ENCODE measurements around the gene C10orf67.
A peak's percentile ranks its signal among the peaks of the same experiment; 100 is the strongest.
"Not testable (repeated sequence)": the region's sequence is repeated elsewhere in the genome, so short reads cannot be mapped to it uniquely, and the experiment has no call there.

Gene C10orf67

DNA sequence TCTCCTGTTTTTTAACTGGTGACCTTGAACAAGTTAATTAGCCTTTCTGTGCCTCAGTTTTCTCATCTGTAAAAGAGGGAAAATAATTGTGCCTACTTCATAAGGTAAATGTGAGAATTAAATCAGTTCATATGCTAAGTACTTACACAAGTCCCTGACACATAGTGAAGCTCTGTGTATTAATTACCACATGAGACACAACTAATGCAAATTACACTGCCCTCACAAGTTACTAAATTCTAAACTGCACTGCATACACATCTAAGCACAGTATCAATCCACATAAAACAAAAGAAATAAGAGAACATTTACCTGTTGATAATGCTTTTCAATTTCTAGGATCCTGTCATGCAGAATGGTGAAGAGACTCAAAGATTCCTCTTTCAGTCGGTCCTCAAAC, 22.5 kb downstream of the C10orf67 start:
- no peak for DNase-seq

DNA sequence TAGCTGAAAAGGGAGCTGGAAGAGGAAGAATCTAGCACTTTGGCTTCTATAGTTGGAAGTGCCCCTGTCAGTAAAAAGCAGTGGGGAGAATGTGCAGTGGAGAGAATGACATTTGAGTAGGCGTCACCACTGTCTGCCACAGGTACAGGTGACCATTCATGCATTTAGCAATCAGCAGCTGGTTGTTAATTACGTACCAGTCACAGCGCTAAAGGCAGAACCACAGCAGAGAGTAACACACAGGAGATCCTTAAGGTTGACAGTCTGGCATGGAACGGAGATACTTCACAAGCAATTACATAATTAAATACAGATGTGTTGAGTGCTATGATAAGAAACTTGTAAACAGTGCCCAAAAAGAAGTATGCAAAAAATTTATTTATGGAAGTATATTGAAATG, 24.8 kb downstream of the C10orf67 start:
- no peak for DNase-seq

DNA sequence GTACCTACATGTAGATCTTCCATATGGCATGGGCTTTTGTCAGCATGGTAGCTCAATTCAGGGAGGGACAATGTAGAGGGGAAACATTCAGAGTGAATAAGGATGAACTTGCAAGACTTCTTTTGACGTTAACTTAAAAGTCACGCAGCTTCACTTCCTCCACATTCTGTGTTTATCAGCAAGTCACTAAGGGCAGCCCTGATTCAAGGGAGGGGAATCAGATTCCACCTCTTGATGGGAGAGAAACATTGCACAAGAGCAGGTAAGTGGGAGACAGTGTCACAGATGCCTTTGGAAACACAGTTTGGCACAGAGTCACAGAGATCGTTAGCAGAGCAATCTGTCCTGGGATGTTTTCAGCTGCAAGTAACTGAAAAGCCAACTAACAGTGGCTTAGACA, 26.2 kb downstream of the C10orf67 start:
- no peak for DNase-seq

DNA sequence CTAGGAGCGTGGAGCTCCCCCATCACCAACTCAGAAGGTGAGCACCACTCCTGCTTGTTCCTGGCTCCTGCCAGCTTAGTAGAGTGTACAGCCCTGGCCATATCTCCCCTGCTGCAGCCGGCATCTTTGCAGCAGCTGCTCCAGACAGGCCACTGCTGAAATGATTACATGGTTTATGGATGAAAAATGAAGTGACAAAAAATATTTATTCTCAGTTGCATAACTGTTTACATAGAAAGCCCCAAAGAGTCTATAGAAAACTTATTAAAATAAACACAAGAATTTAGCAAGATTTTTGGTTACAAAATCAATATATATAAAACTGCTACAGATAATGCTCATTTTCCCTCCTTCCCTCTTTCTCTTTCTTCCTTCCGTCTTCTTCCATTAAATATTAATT, 27.2 kb downstream of the C10orf67 start:
- DNase-seq: no peak

DNA sequence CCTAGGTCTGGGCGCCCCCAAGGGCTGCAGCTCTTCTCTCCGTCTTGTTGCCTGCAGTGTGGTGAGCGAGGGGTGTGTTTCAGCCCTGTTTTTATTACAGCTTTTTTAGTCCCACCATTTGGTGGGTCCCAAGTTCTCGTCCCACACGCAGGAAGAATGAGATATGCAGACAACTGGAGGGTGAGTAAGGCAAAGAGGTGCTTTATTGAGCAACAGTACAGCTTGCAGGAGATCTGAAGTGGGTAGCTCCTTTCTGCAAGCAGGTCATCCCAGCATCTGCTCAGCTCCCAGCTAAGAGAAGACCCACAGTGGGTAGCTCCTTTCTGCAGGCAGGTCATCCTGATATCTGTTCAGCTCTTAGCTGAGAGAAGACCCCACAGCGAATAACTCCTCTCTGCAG, 28.2 kb downstream of the C10orf67 start:
- no peak for DNase-seq

DNA sequence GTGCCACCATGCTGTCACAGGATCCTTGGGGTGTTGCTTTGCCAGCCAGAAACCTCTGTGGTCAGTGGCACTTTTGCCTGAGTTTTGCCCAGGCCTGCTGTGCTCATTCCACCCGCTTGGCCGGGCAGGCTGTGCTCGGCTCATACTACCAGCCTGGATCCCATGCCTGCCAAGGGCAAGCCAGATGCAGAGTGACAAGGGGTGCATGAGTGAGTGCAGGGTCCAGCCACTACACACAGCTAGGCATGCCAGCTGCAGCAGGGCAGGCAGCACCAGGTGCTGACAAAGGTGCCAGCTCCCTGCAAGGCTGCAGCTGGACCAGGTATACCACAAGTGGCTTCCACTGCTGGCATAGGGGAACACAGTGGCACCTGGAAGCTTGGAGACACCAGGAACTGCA, 28.6 kb downstream of the C10orf67 start:
- DNase-seq: no peak

DNA sequence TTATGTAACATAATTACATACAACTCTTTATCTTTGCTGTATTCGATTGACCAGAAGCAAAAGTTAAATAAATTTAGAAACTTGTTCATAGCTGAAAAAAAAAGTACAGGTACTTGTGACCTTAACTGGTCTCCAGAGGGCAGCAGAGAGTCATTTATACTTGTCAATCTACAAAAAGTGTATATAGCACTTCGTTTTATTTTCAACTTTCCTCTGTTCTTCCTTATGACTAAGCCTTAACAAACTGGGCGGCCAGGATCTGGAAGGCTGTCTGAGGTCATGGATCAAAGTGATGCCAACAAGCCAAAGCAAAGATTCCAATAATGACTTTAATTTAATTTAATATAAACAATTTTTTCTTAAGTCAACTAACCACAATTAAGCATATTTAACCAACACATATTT, 29.8 kb downstream of the C10orf67 start:
- DNase-seq: peak; percentile 76

DNA sequence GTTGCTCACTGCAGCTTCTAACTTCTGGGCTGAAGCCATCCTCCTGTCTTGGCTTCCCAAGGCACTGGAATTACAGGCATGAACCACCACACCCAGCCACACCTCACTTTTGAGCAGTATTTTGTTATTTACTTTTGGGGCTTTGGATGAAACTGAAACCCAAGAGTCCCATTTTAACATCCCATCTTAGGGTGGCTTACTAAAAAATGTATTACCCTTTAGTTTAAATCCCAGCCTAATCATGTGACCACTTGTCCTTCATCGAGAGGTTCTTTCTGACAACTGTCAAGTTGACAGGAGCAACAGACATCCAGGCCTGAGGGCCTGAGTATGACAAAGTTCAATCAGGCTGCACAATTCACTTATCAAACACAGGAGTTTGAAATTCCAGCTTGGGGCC, 33.6 kb downstream of the C10orf67 start:
- DNase-seq: no peak

DNA sequence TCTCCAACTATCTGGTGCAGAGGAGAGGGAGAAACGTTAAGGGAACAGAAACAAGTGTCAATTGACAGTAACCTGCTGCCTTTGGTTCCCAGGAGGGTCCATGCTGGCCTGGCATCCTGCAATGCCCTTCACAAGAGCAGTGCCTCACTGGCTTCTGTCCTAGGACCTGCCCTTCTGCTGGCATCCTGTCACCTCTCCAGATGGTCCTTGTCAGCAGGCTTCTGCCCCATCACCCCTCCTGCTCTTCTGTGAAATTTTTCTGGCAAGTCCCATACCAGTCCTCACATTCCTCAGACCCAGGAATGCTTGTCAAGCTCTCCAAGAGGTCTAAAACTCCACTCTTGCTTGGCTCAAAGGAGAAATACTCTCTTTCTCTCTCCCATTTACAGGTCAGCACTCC, 34.2 kb downstream of the C10orf67 start:
- no peak for DNase-seq

DNA sequence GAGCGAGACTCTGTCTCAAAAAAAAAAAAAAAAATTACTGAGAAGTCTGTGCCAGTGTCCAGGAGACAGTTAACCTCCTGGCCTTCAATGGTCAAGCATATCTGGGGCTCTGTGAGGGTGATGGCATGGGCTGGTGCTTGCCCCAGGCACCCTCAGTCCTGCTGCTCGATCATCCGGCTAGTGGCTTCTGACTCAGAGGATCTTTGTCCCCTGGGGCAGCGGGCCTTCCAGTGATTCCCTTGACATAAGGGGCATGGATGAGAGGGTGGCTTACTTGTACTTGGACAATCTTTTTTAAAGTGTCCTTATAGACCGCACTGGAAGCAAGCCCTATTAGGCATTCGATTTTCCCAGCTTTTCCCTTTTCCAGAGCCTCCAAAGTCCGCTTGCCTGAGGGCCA, 44.6 kb downstream of the C10orf67 start:
- DNase-seq: not testable (repeated sequence)

DNA sequence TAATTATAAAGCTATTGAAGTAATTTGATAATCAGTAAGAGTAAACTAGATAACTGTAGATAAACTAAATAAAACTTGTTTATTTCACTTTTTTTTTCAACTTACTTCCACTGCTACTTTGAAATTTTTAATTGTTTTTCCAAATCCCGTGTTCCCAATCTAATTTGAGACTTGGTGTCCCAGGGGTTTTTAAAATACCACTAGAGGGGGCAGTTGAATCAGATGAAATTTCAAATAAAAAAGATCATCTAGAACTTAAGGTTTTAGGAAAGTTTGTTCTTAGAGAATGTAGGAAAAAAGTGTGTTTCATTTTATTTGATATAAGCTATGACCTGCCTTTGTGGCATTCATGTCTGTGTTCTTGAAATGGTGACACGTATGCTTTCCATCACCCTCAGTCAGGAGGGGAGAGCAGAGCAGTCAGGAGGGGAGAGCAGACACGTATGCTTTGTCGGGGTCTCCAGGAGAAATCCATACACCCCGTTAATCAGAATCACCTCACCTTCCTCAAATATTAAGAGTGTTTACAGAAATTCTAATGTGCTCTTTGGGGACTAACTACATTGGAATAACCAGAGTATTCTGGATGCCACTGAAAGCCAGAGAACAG, 49.9 kb downstream of the C10orf67 start:
- DNase-seq: no peak

DNA sequence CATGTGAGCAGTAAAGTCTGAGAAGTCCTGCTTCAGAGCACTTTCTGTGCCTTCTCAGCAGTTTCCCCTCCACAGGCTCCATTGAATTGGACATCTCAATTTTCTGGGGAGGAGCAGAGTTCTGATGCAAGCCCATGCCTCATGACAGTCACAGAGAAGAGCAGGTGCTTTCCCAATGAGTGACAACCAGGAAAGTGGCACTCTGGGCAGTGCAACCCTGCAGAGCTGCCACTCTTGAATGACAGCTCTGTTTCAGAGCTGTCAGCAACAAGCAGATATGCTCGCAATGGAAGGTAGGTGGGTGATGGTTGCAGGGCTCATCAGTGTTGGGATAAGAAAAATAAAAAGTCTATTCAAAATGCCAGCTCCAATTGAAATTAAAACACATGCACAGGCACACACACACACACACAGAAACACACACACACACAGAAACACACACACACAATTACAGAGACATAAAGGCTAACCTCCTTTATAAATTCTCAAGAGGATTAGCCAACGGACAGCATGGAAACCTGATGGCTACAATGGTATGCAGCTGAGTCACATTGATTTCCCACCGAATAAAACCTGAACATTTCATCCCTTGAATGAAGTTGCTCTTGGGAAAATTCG, 50.5 kb downstream of the C10orf67 start:
- no peak for DNase-seq

DNA sequence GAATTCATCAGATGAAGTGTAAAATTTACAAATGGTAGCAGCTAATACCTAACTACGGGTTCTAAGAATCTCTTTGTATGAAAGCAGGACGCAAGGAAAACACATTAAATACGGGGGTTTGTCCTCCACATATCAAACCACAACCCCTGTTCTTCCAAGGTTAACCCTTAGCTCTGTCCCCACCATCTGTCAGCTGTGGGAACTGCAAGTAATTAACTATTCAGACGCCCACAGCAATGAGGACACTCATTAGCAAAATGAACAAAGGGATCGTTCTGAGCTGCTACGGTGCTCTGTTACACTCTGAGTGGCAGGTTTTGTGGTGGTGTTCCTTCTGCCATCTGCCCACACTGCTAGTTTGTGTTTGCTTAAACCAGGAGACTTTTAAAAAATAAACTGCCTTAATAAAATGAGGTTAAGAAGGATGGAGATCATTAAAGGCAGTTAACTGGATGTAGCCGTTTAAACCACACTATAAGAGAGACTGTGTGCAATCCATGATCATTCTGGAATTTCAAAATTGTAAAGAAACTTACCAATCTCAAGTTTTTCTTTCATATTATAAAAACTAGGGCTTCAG, 51.4 kb downstream of the C10orf67 start:
- peak; percentile 51 for DNase-seq

DNA sequence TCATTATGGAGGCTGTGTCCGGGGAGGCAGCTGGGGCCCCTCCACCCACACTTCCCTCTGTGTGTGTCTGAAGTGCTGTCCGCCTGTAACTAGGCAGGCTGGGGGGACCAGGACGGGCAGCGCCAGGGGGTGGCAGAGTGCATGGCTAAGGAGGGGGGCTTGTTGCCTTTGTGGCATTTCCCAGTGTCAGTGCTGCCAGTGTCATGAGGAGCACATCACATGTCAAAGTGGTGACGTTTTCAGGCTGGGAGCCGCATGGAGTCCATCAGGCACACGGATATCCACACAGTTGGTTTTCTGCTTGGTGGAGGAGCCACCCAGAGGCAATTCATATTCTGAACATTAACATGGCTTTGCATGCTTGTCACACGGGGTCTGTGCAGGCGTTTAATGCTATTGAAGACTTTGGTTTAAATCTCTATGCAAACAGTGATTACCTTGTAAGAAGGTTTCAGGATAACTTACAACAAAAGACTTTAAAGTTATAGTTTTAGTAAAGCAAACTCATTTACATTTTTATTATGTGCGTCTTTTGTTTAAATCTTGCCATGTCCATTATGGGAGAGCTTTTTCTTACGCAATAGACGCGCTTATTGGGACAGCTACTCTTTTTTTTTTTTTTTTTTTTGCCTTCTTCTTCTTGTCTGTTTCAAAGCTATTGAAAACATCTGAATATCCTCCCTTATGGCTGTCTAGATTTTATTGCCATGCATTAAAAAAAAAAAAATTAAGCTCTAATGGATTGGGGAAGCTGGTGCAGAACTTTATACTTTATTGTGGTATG, 52.9 kb downstream of the C10orf67 start:
- no peak for DNase-seq

DNA sequence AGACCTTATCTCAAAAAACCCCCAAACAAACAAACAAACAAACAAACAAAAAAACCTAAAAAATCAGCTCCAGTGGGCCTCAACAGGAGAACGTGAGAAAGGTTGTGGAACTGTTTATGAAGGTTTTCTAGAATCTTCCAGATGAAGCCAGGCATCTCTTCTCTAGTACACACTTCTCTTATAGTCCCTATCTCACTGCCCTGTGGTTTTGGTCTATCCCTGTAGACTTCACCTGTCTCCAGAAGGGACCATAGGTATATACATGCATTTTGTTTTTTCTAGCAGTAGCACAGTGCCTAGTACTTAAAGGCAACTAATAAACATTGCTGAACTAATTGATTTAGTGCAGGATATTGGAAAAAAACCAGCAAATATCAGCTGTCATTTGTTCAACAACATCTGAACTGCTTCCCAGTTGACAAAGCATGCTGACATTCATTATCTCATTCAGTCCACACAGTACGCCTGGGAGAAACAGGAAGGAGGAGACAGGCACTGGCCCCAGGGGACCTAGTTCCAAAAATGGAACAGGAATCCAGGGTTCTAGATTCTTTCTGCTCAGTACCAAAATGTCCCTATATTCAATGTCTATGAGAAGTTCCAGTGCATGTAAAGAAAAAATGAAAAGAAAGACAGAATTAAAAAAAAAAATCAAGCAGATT, 59.8 kb downstream of the C10orf67 start:
- no peak for DNase-seq

DNA sequence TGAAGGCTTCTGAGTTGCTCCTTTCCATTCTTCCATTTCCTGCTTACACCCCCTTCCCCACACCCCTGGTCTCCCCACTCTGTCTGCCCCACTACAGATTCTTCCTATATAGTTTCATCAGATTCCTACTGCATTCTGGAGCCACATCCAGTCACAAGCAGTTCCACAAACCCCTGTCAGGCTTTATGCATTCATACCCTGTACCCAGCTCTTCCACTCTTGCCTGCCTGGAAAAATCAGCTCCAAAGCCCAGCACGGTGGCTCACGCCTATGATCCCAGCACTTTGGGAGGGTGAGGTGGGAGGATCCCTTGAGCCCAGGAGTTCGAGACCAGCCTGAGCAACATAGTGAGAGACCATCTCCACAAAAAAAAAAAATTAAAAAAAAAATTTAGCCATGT, 60.4 kb downstream of the C10orf67 start:
- no peak for DNase-seq

DNA sequence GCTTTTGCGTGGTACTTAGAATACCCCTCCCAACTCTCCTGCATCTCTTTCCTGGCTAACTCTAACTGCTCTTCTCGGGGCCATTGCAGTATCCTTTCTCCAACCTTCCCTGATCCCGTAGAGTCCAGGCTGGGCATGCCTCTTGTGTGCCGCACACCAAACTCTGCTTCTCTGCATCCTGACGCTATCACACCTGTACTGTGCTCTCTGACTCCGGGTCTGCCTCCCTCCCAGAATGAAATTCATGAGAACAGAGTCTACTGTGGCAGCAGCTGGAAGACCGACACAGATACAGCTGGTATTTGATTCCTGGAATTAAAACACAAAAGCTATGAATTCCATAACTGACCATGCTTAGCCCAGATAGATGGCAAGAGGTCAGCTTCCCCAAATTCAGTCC, 60.9 kb downstream of the C10orf67 start:
- no peak for DNase-seq

DNA sequence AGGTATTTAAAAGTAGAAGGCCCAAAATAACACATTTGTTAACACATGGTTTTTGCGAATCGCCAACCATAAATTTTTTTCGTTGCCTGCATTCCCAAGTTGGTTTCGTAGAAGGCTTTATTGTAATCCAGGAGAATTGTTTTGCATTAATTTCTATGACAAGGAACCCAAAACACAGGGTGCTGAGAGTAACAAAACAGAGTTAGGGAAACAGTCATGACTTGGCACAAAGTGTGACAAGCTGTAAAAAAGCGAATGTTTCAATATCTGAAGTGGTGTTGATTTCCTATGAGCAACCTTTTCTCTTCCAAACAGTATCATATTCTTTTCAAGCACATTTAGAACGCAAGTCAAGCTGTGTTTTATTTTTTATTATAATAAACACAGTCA, 63.6 kb downstream of the C10orf67 start:
- DNase-seq: no peak

DNA sequence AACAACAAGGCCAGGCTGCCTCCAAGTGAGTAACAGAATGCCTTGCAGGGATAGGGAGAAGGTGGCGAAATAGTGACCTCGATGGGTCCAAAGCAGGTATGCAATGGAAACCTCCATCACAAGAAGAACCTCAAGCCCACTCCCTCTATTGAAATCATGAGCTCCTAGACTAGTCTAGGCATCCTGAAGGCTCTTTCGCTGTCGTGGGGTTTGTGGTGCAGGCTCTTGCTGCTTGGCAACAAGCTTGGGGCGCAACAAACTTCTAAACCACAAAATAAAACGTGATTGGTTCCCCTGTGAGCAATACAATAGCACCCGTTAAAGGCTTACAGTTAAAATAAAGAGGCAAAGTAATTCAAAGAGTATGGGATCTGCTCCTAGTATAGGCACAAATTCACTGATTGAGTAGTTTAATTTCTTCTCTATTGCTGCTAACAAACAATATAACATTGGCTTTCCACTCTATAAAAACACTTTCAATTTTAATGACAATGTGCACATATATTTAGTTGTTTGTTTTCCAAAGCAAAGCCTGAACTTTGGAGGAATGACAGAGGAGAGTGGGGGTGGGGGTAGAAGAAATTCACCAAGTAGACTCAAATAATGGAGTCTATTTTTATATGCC, 64.1 kb downstream of the C10orf67 start:
- DNase-seq: no peak

DNA sequence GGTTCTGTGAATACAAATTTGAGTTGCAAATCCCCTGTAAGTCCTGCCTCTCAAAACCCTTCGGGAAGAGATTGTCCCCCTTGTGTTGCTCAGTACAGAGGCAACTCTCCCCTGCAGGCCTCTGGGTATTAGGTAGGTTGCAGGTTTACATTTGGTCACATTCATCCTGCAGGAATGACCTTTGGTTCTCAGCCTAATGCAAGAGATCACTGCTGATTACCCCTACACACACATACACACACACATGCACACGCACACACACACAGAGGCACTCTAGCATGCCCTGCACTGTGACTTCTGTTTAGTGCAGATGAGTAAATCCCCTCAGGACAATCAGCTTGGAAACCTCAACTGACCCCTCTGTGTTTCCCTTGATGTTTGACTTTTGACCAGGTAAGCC, 69.2 kb downstream of the C10orf67 start:
- no peak for DNase-seq

DNA sequence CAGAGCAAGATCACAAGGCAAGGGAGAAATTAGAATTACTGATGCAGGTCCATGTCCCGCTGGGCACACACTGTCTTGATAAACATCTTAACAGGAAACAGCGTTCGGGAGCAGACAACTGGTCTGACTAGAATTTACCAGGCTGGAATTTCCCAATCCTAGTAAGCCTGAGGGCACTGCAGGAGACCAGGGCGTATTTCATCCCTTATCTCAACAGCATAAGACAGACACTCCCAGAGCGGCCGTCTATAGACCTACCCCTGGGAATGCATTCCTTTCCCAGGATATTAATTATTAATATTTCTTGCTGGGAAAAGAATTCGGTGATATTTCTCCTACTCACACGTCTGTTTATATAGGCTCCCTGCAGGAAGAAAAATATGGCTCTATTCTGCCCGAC, 70.4 kb downstream of the C10orf67 start:
- not testable (repeated sequence) for DNase-seq

DNA sequence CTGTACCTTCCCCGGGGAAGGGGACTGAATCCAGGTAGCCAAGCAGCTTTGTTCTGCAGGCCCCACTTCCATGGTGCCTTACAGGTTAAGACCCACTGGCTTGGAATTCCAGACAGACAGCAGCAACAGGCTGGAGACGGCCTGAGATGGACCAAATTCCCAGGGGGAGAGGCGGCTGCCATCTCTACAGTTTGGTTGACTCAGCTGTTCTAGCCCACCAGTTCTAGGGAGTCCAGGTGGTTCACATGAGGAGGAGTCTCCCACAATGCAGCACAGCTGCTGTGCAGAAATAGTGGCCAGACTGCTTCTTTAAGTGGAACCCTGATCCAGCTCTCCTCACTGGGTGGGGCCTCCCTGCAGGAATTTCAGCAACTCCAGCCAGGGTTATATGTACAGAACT, 74.1 kb downstream of the C10orf67 start:
- no peak for DNase-seq
